GM18526 (cell line): ENCODE results near the gene ATP6V1F.

Experiments used
- POLR2A ChIP-seq: IDR thresholded peaks from 3 replicates; pipeline ENCODE4 v1.6.1; 2011; ENCODE audit not compliant: insufficient read length; ENCODE audit errors: extremely low read depth

Gene ATP6V1F

DNA sequence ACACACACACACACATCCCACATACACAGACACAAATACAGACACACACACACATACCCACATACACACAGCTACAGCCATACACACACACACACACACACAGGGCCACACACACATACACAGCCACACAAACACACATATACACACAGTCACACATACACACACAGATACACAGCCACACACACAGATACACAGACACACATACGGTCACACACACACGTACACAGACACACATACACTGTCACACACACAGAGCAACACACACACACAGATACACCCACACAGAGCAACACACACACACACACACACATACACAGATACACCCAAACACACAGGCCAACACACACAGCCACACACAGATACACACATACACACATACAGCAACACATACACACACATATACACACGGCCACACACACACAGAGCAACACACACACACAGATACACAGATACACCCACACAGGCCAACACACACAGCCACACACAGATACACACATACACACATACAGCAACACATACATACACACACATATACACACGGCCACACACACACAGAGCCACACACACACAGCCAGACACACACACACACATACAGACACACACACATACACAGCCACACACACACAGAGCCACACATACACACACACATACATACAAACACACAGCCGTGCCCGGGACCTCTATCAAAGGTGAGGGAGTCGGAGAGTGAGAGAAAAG lies 25.5 kb downstream of the ATP6V1F start:
- no peak for TF ChIP-seq POLR2A

GRCh38 chr7:128888756-128889095 lies 26.1 kb downstream of the ATP6V1F start:
- no peak for TF ChIP-seq POLR2A

- no peak for TF ChIP-seq POLR2A
Observed at GRCh38 chr7:128889121-128889520, 26.5 kb downstream of the ATP6V1F start.

- TF ChIP-seq POLR2A = no peak
Observed at GRCh38 chr7:128890306-128891109, 27.9 kb downstream of the ATP6V1F start.

DNA sequence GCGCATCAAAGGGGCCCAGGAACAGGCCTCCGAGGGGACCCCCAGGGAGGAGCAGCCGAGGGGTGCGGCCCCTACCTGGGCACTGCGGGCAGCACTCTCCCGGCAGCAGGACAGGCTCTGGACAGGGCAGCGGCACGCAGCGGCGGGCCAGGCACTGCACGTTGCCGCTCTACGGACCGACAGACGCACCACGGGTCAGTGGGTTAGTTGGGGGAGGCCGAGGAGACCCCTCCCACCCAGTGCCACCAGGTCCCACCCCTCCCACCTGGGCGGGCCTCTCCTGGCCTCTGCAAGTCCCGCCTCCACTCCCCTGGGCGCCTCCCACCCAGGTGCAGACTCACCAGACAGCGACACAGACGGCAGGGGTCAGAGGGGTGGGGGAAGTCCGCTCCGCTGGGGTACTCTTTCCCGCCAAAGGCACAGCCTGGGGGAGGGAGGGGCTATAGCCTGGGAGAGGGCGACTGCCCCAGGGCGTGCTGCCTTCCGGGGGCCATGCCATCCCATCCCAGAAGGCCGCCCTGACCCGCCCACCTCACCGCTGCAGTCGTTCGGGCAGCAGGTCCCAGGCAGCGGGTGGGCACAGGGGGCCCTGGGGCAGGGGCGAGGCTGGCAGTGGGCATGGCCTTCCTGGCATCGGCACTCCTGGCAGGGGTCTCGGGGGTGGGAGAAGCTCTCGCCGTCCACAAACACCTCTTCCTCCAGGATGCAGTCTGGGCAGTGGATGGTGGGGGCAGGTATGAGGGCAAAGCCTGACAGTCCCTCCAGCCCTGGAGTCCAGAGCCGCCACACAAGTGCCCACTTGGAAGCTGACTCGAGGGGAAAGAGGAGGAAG lies 28.7 kb downstream of the ATP6V1F start:
- TF ChIP-seq POLR2A = no peak

GRCh38 chr7:128891942-128892269 lies 29.2 kb downstream of the ATP6V1F start:
- no peak for TF ChIP-seq POLR2A

GRCh38 chr7:128892521-128893250 lies 30.0 kb downstream of the ATP6V1F start:
- no peak for TF ChIP-seq POLR2A

- no peak for TF ChIP-seq POLR2A
Observed at GRCh38 chr7:128893251-128894100, 30.8 kb downstream of the ATP6V1F start.

DNA sequence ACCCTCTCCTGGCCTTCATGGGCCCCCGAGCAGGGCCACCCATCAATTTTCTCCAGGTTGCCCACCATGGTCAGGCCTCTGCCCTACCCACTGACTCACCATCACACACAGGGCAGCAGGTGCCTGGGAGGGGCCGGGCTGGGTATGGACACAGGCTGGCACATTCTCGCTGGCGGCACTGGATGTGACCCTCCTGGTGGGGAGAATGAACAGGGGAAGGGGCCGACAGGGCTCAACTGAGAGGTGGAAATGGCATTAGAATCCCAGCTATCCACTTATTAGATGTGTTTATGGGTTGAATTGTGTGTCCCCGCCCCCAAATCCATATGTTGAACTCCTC lies 31.4 kb downstream of the ATP6V1F start:
- no peak for TF ChIP-seq POLR2A

- TF ChIP-seq POLR2A = no peak
Observed at GRCh38 chr7:128895320-128895719, 32.7 kb downstream of the ATP6V1F start.

- TF ChIP-seq POLR2A = no peak
Observed at GRCh38 chr7:128899392-128899791, 36.7 kb downstream of the ATP6V1F start.

- no peak for TF ChIP-seq POLR2A
Observed at GRCh38 chr7:128900237-128900636, 37.6 kb downstream of the ATP6V1F start.

- no peak for TF ChIP-seq POLR2A
Observed at GRCh38 chr7:128902761-128903585, 40.3 kb downstream of the ATP6V1F start.
